ENCODE results near the gene LTBP3. TPM values are rescaled to one million over a fixed set of nuclear protein-coding genes. Genes with fewer than 3 reads are reported as not detected.

LTBP3 gene
- polyA plus RNA-seq, 1 experiment, result 77.7 TPM

GRCh38 chr11:65536412-65537295, 21.5 kb downstream of the LTBP3 start:
- ChIA-PET CTCF (interaction anchor here (1.0 to 2.5 kb wide), 3 partner anchors 10 to 57 kb away, joined by 3 to 8 read pairs (median 6); partner anchors contain the start of gene FAM89B), POLR2A (interaction anchor here (0.8 kb wide), 1 partner anchor 35 kb away, joined by 7 read pairs; no protein-coding TSS in a partner anchor)
- no peak for DNase-seq (ENCODE audit: low read depth)
- Histone ChIP-seq H3K4me3 (ENCODE audit: low read depth, low read length) (no peak overlapping the region), H3K36me3 (ENCODE audit: control insufficient read depth, insufficient read depth, low read length) (peaks cover 47% of the 10 kb centered on the region), H3K27me3 (ENCODE audit: control insufficient read depth, insufficient read depth, low read length) (no peaks in the 10 kb centered on the region)
- no peak for TF ChIP-seq CTCF (IDR thresholded peaks at IDR 0.05; ENCODE audit: insufficient read depth, low read depth, low read length)

GRCh38 chr11:65535102-65535501, 23.1 kb downstream of the LTBP3 start:
- no peak for DNase-seq (ENCODE audit: low read depth)
- CTCF ChIA-PET, result interaction anchor here (2.5 kb wide), 1 partner anchor 58 kb away, joined by 8 read pairs; no protein-coding TSS in a partner anchor
- TF ChIP-seq CTCF (IDR thresholded peaks at IDR 0.05; ENCODE audit: insufficient read depth, low read depth, low read length), result no peak
- Histone ChIP-seq H3K27me3 (ENCODE audit: control insufficient read depth, insufficient read depth, low read length) (no peaks in the 10 kb centered on the region), H3K4me3 (ENCODE audit: low read depth, low read length) (no peak overlapping the region), H3K36me3 (ENCODE audit: control insufficient read depth, insufficient read depth, low read length) (peaks cover 60% of the 10 kb centered on the region)
- POLR2A ChIA-PET, result no interaction called here

GRCh38 chr11:65532388-65533064, 25.6 kb downstream of the LTBP3 start:
- peaks cover 51% of the 10 kb centered on the region for H3K36me3 ChIP-seq (ENCODE audit: control insufficient read depth, insufficient read depth, low read length)
- DNase-seq (ENCODE audit: low read depth), result no peak
- POLR2A ChIA-PET, result no interaction called here
- no peaks in the 10 kb centered on the region for H3K27me3 ChIP-seq (ENCODE audit: control insufficient read depth, insufficient read depth, low read length)
- CTCF ChIA-PET, result no interaction called here
- no peak for TF ChIP-seq CTCF (IDR thresholded peaks at IDR 0.05; ENCODE audit: insufficient read depth, low read depth, low read length)
- no peak overlapping the region for H3K4me3 ChIP-seq (ENCODE audit: low read depth, low read length)

- no peak for DNase-seq (ENCODE audit: low read depth)
- H3K4me3 ChIP-seq (ENCODE audit: low read depth, low read length), result no peak overlapping the region
- peak; percentile 44 for TF ChIP-seq CTCF (IDR thresholded peaks at IDR 0.05; ENCODE audit: insufficient read depth, low read depth, low read length)
- CTCF ChIA-PET, result interaction anchor here (1.7 to 4.1 kb wide), 3 partner anchors 11 to 64 kb away, joined by 4 to 27 read pairs (median 4); no protein-coding TSS in a partner anchor
- peaks cover 44% of the 10 kb centered on the region for H3K36me3 ChIP-seq (ENCODE audit: control insufficient read depth, insufficient read depth, low read length)
- POLR2A ChIA-PET, result no interaction called here
- H3K27me3 ChIP-seq (ENCODE audit: control insufficient read depth, insufficient read depth, low read length), result no peaks in the 10 kb centered on the region
Observed at GRCh38 chr11:65530157-65530496, 28.0 kb downstream of the LTBP3 start.
